ENCODE measurements around the gene ERGIC1. TPM values are rescaled to one million over a fixed set of nuclear protein-coding genes. Genes with fewer than 3 reads are reported as not detected.

Gene ERGIC1
- total and polyA plus RNA-seq, 2 of the 8 experiments (the other 6 are each of a cell fraction or from before 2014, with no cell fraction given), result 95.3 to 106 TPM

GRCh38 chr5:172911976-172912375, 77.9 kb downstream of the ERGIC1 start:
- Histone ChIP-seq H3K4me2 (ENCODE audit: insufficient read depth in 1 of 2, low read depth in 2 of 2, low read length in 2 of 2) (no peak overlapping the region), H2AFZ (ENCODE audit: low read length) (no peak overlapping the region), H3K36me3 (ENCODE audit: control insufficient read depth in 2 of 4, insufficient read depth in 4 of 4, low read length in 3 of 4) (peaks cover 12 to 40% (median 26%) of the 10 kb centered on the region in 4 experiments; a peak in 7 of 8 replicates), H2BK20ac (ENCODE audit: low read length) (no peak overlapping the region), H3K23me2 (ENCODE audit: low read depth, low read length) (no peaks in the 10 kb centered on the region), H3K14ac (ENCODE audit: insufficient read length) (no peak overlapping the region), H3K4me1 (replicated peaks in 1 of 4; ENCODE audit: control insufficient read depth in 3 of 4, insufficient read depth in 4 of 4, low read length in 3 of 4) (peaks cover 0 to under 1% (median 0%) of the 10 kb centered on the region in 4 experiments; a peak in 1 of 7 replicates), H3K18ac (ENCODE audit: extremely low read depth, low read length) (no peak overlapping the region), H3K9ac (replicated peaks in 1 of 4; ENCODE audit: extremely low read depth in 1 of 4, low read depth in 3 of 4, low read length in 3 of 4) (no peak overlapping the region), H3K4me3 (ENCODE audit: extremely low read depth in 1 of 4, insufficient read depth in 2 of 4, low read depth in 3 of 4, low read length in 4 of 4) (no peak overlapping the region), H3K27ac (ENCODE audit: low read depth, low read length) (no peak overlapping the region), H3K9me3 (ENCODE audit: insufficient read depth in 2 of 2, low read depth in 1 of 2, low read length in 1 of 2) (no peaks in the 10 kb centered on the region), H3K4ac (replicated peaks; ENCODE audit: insufficient read length, low read depth, low read length) (no peak overlapping the region), H3K27me3 (replicated peaks in 1 of 4; ENCODE audit: control insufficient read depth in 3 of 4, extremely low read depth in 1 of 4, insufficient read depth in 3 of 4, low read length in 3 of 4) (no peaks in the 10 kb centered on the region), H2BK15ac (ENCODE audit: low read length) (no peak overlapping the region), H2BK120ac (replicated peaks; ENCODE audit: low read depth, low read length) (no peak overlapping the region), H4K8ac (ENCODE audit: extremely low read depth, insufficient read depth, low read length) (no peak overlapping the region), H2BK5ac (ENCODE audit: low read depth, low read length) (no peak overlapping the region), H3K79me2 (ENCODE audit: control insufficient read depth in 1 of 2, insufficient read depth in 2 of 2, low read length in 2 of 2) (no peaks in the 10 kb centered on the region), H4K91ac (replicated peaks; ENCODE audit: insufficient read length, low read length) (no peak overlapping the region), H3K56ac (replicated peaks; ENCODE audit: insufficient read length, low read depth, low read length) (no peak overlapping the region), H3K23ac (ENCODE audit: insufficient read length) (no peak overlapping the region), H4K5ac (ENCODE audit: insufficient read length, low read depth, low read length) (no peak overlapping the region), H3K79me1 (ENCODE audit: low read depth, low read length) (no peaks in the 10 kb centered on the region), H4K20me1 (replicated peaks in 1 of 2; ENCODE audit: control insufficient read depth in 1 of 2, insufficient read depth in 2 of 2, low read length in 2 of 2) (peaks cover 6 to 11% of the 10 kb centered on the region in 2 experiments), H2AK5ac (ENCODE audit: low read depth, low read length) (no peak overlapping the region), H2BK12ac (ENCODE audit: low read depth, low read length) (no peak overlapping the region)
- WGBS, 2 experiments (ENCODE audit: extremely low coverage in 1 of 2, insufficient coverage in 1 of 2, insufficient read length in 1 of 2, insufficient replicate concordance in 2 of 2, low coverage in 1 of 2, low lambda C conversion rate in 2 of 2, missing lambda C conversion rate in 1 of 2), result 88% methylated on average over 1 of the region's 1 CpG; no CpG with 5 or more reads in 1 of the 2 experiments
- DNase-seq (ENCODE audit: low read depth in 1 of 2, low spot score in 2 of 2) (no peak), FAIRE-seq (no peak)
- CTCF ChIA-PET (ENCODE audit: partially characterized antibody), result interaction anchor here (1.0 to 2.1 kb wide), 5 partner anchors 26 to 197 kb away, joined by 3 to 12 read pairs (median 4); no protein-coding TSS in a partner anchor
- POLR2A ChIA-PET (ENCODE audit: partially characterized antibody), result no interaction called here
- TF ChIP-seq SAP30 (IDR thresholded peaks at IDR 0.05; ENCODE audit: insufficient read depth, insufficient replicate concordance, low read length), result no peak
- no peak for TF ChIP-seq HDAC2 (IDR thresholded peaks at IDR 0.05; ENCODE audit: borderline replicate concordance in 1 of 2, low read depth in 2 of 2, low read length in 2 of 2)
- no peak for TF ChIP-seq CREB1 (IDR thresholded peaks at IDR 0.05)
- no peak for TF ChIP-seq TEAD4 (IDR thresholded peaks at IDR 0.05; ENCODE audit: low read depth, low read length)
- TF ChIP-seq EZH2 (IDR thresholded peaks at IDR 0.05; ENCODE audit: low read depth, low read length, severe bottlenecking), result no peak
- TF ChIP-seq, protein P1, sequence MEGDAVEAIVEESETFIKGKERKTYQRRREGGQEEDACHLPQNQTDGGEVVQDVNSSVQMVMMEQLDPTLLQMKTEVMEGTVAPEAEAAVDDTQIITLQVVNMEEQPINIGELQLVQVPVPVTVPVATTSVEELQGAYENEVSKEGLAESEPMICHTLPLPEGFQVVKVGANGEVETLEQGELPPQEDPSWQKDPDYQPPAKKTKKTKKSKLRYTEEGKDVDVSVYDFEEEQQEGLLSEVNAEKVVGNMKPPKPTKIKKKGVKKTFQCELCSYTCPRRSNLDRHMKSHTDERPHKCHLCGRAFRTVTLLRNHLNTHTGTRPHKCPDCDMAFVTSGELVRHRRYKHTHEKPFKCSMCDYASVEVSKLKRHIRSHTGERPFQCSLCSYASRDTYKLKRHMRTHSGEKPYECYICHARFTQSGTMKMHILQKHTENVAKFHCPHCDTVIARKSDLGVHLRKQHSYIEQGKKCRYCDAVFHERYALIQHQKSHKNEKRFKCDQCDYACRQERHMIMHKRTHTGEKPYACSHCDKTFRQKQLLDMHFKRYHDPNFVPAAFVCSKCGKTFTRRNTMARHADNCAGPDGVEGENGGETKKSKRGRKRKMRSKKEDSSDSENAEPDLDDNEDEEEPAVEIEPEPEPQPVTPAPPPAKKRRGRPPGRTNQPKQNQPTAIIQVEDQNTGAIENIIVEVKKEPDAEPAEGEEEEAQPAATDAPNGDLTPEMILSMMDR (IDR thresholded peaks at IDR 0.05; ENCODE audit: control extremely low read depth in 1 of 3, insufficient read depth in 1 of 3, low read depth in 1 of 3, low read length in 3 of 3), result no peak
- TF ChIP-seq POLR2AphosphoS5 (IDR thresholded peaks at IDR 0.05; ENCODE audit: low read depth, low read length), result no peak
